ENCODE results near the gene CYP2J2. TPM values are rescaled to one million over a fixed set of nuclear protein-coding genes. Genes with fewer than 3 reads are reported as not detected.

CYP2J2 gene
- total RNA-seq, 1 experiment from 2014 or later: 0.46 TPM

DNA sequence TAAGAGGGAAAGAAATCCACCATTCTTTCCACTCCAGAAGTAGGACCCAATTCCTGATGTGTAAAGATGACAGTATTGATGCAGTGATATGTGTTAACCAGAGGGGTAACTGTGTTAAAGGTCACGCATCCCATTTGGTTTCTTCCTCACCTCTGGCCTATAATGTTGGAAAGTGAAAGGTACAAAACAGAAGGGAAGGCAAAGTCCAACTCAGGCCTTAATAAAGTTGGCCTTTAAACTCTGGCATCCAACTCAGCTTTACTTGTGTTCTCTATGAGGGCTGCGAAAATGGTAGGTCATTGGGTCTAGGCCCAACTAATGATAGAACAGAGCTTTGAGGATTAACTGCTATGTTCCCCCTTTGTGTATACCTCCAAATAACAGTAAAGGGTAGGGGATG lies 17.9 kb downstream of the CYP2J2 start (continued):
- no peak for TF ChIP-seq TCF7 (CRISPR knock-in tag; IDR thresholded peaks at IDR 0.05; ENCODE audit: low read depth)

DNA sequence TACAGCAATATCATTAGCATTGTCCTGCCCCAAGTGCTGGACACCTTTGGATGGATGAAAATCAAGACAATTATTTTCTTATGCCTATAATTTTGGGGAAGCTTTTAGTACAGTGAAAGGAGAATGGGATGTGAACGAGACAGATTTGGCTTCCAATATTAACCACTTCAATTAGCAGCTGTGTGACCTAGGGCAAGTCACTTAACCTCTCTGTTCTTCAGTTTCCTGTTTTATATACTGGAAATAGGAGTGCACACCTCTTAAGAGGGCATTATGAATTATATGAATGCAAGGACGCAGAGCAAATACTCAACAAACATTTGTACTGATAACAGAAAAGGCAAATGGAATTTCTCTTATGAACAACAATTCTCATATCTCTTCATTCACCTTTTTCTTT lies 18.5 kb downstream of the CYP2J2 start:
- no peak for ATAC-seq
- Mint-ChIP-seq H3K27me3 (ENCODE audit: low read depth) (no peaks in the 10 kb centered on the region), H3K4me1 (peaks cover 7% of the 10 kb centered on the region), H3K4me3 (no peak overlapping the region), H3K27ac (no peak overlapping the region), H3K36me3 (no peaks in the 10 kb centered on the region), H3K9me3 (no peaks in the 10 kb centered on the region)
- CTCF ChIA-PET: no interaction called here
- no peak for DNase-seq (ENCODE audit: low spot score)
- POLR2A ChIA-PET: no interaction called here
- TF ChIP-seq NR2C2 (CRISPR knock-in tag; IDR thresholded peaks at IDR 0.05): no peak
- TF ChIP-seq, protein P1, sequence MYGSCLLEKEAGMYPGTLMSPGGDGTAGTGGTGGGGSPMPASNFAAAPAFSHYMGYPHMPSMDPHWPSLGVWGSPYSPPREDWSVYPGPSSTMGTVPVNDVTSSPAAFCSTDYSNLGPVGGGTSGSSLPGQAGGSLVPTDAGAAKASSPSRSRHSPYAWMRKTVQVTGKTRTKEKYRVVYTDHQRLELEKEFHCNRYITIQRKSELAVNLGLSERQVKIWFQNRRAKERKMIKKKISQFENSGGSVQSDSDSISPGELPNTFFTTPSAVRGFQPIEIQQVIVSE (CRISPR knock-in tag; IDR thresholded peaks at IDR 0.05; ENCODE audit: borderline replicate concordance): no peak
- TF ChIP-seq ZNF423 (CRISPR knock-in tag; IDR thresholded peaks at IDR 0.05): no peak
- TF ChIP-seq JUN (CRISPR knock-in tag; IDR thresholded peaks at IDR 0.05): no peak
- no peak for TF ChIP-seq OVOL2 (CRISPR knock-in tag; IDR thresholded peaks at IDR 0.05; ENCODE audit: borderline replicate concordance)
- no peak for TF ChIP-seq ZNF396 (CRISPR knock-in tag; IDR thresholded peaks at IDR 0.05; ENCODE audit: borderline replicate concordance)
- TF ChIP-seq, protein P2, sequence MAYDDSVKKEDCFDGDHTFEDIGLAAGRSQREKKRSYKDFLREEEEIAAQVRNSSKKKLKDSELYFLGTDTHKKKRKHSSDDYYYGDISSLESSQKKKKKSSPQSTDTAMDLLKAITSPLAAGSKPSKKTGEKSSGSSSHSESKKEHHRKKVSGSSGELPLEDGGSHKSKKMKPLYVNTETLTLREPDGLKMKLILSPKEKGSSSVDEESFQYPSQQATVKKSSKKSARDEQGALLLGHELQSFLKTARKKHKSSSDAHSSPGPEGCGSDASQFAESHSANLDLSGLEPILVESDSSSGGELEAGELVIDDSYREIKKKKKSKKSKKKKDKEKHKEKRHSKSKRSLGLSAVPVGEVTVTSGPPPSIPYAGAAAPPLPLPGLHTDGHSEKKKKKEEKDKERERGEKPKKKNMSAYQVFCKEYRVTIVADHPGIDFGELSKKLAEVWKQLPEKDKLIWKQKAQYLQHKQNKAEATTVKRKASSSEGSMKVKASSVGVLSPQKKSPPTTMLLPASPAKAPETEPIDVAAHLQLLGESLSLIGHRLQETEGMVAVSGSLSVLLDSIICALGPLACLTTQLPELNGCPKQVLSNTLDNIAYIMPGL (CRISPR knock-in tag; IDR thresholded peaks at IDR 0.05): no peak
- no peak for TF ChIP-seq NR3C1 (CRISPR knock-in tag; conservative IDR thresholded peaks at IDR 0.05; ENCODE audit: low read depth)
- TF ChIP-seq ZNF317 (CRISPR knock-in tag; IDR thresholded peaks at IDR 0.05; ENCODE audit: borderline replicate concordance, low read depth): no peak
- TF ChIP-seq HMGA2 (CRISPR knock-in tag; IDR thresholded peaks at IDR 0.05): no peak
- no peak for TF ChIP-seq ZNF232 (CRISPR knock-in tag; IDR thresholded peaks at IDR 0.05)
- TF ChIP-seq TCF7 (CRISPR knock-in tag; IDR thresholded peaks at IDR 0.05; ENCODE audit: low read depth): no peak

DNA sequence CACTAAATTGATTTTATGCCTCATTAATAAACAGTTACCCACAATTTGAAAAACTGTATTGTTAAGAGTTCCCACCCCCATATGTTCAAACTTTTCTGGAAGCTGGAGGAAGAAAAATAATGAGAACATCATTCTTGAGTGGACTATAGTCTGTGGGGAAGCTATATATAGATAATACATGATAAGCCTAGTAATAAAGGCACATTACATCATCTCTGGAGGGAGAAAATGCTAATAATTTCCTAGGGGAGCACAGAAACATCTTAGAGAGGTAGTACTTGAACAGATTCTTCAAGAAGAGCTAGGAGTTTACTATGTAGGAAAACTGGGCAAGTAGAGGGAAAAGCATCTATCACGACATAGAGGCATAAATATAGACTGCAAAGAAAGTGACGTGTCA lies 19.6 kb downstream of the CYP2J2 start:
- Mint-ChIP-seq H3K27ac (no peak overlapping the region), H3K4me3 (no peak overlapping the region), H3K27me3 (ENCODE audit: low read depth) (no peaks in the 10 kb centered on the region), H3K4me1 (peaks cover 7% of the 10 kb centered on the region), H3K9me3 (no peaks in the 10 kb centered on the region), H3K36me3 (no peaks in the 10 kb centered on the region)
- CTCF ChIA-PET: no interaction called here
- ATAC-seq: no peak
- POLR2A ChIA-PET: no interaction called here
- no peak for DNase-seq (ENCODE audit: low spot score)
- no peak for TF ChIP-seq ZNF138 (CRISPR knock-in tag; conservative IDR thresholded peaks at IDR 0.05)
- TF ChIP-seq, protein P3, sequence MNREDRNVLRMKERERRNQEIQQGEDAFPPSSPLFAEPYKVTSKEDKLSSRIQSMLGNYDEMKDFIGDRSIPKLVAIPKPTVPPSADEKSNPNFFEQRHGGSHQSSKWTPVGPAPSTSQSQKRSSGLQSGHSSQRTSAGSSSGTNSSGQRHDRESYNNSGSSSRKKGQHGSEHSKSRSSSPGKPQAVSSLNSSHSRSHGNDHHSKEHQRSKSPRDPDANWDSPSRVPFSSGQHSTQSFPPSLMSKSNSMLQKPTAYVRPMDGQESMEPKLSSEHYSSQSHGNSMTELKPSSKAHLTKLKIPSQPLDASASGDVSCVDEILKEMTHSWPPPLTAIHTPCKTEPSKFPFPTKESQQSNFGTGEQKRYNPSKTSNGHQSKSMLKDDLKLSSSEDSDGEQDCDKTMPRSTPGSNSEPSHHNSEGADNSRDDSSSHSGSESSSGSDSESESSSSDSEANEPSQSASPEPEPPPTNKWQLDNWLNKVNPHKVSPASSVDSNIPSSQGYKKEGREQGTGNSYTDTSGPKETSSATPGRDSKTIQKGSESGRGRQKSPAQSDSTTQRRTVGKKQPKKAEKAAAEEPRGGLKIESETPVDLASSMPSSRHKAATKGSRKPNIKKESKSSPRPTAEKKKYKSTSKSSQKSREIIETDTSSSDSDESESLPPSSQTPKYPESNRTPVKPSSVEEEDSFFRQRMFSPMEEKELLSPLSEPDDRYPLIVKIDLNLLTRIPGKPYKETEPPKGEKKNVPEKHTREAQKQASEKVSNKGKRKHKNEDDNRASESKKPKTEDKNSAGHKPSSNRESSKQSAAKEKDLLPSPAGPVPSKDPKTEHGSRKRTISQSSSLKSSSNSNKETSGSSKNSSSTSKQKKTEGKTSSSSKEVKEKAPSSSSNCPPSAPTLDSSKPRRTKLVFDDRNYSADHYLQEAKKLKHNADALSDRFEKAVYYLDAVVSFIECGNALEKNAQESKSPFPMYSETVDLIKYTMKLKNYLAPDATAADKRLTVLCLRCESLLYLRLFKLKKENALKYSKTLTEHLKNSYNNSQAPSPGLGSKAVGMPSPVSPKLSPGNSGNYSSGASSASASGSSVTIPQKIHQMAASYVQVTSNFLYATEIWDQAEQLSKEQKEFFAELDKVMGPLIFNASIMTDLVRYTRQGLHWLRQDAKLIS (CRISPR knock-in tag; IDR thresholded peaks at IDR 0.05; ENCODE audit: borderline replicate concordance): no peak
- TF ChIP-seq TEAD1 (CRISPR knock-in tag; IDR thresholded peaks at IDR 0.05): no peak
- TF ChIP-seq, protein P4, sequence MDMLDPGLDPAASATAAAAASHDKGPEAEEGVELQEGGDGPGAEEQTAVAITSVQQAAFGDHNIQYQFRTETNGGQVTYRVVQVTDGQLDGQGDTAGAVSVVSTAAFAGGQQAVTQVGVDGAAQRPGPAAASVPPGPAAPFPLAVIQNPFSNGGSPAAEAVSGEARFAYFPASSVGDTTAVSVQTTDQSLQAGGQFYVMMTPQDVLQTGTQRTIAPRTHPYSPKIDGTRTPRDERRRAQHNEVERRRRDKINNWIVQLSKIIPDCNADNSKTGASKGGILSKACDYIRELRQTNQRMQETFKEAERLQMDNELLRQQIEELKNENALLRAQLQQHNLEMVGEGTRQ (CRISPR knock-in tag; IDR thresholded peaks at IDR 0.05): no peak
- TF ChIP-seq, protein P5, sequence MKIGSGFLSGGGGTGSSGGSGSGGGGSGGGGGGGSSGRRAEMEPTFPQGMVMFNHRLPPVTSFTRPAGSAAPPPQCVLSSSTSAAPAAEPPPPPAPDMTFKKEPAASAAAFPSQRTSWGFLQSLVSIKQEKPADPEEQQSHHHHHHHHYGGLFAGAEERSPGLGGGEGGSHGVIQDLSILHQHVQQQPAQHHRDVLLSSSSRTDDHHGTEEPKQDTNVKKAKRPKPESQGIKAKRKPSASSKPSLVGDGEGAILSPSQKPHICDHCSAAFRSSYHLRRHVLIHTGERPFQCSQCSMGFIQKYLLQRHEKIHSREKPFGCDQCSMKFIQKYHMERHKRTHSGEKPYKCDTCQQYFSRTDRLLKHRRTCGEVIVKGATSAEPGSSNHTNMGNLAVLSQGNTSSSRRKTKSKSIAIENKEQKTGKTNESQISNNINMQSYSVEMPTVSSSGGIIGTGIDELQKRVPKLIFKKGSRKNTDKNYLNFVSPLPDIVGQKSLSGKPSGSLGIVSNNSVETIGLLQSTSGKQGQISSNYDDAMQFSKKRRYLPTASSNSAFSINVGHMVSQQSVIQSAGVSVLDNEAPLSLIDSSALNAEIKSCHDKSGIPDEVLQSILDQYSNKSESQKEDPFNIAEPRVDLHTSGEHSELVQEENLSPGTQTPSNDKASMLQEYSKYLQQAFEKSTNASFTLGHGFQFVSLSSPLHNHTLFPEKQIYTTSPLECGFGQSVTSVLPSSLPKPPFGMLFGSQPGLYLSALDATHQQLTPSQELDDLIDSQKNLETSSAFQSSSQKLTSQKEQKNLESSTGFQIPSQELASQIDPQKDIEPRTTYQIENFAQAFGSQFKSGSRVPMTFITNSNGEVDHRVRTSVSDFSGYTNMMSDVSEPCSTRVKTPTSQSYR (CRISPR knock-in tag; IDR thresholded peaks at IDR 0.05): no peak
- no peak for TF ChIP-seq MYBL2 (CRISPR knock-in tag; IDR thresholded peaks at IDR 0.05)
- no peak for TF ChIP-seq SMAD3 (CRISPR knock-in tag; IDR thresholded peaks at IDR 0.05; ENCODE audit: borderline replicate concordance)
- no peak for TF ChIP-seq RELA (CRISPR knock-in tag; IDR thresholded peaks at IDR 0.05; ENCODE audit: borderline replicate concordance)
- no peak for TF ChIP-seq CBFB (CRISPR knock-in tag; IDR thresholded peaks at IDR 0.05; ENCODE audit: low read depth)
- no peak for TF ChIP-seq RORB (CRISPR knock-in tag; IDR thresholded peaks at IDR 0.05)
- TF ChIP-seq ZBTB21 (CRISPR knock-in tag; IDR thresholded peaks at IDR 0.05; ENCODE audit: borderline replicate concordance): no peak
- no peak for TF ChIP-seq ZNF671 (CRISPR knock-in tag; IDR thresholded peaks at IDR 0.05)
- TF ChIP-seq NR1H2 (CRISPR knock-in tag; IDR thresholded peaks at IDR 0.05): no peak
- no peak for TF ChIP-seq CREM (CRISPR knock-in tag; IDR thresholded peaks at IDR 0.05)
- no peak for TF ChIP-seq NFYB (CRISPR knock-in tag; conservative IDR thresholded peaks at IDR 0.05; ENCODE audit: low read depth)

Data from WTC11 (cell line).